ENCODE measurements around the gene CRP.

CRP gene

DNA sequence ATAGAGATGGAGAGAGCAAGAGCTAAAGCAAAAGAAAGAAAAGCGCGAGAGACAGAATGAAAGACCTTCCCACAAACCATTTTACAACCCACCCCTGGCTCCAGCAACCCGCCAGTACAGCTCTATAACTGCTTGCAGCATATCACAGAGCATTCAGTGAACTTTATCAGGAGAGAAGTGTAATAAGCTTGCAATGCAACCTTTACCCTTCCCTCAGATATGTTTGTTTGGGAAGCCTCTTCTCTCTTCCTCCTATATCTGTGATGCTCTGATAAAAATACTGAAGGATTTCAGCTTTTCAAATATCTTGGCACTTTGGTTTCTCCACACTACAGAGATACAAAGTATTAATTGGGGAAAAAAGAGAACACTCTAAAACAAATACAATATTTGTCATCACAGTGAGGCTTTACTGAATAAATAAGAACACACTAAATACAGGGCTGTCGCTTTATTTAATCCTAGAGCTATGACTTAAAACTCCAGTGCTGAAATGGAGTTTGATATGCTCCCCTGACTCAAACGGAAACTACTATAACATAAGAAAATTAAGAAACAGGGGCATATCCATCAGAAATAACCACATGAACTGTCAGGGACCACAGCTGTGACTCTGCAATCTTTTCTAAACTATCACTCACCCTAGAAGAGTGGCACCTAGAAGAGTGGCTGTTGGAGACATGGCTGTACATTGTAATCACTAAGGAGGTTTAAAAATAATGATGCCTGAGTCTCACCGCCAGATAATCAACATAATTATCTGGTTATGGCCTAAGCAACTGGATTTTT lies 6.7 kb downstream of the CRP start:
- no peak overlapping the region for H3K4me3 ChIP-seq
- no peak overlapping the region for H3K27ac ChIP-seq
- no peaks in the 10 kb centered on the region for H3K36me3 ChIP-seq
- no peaks in the 10 kb centered on the region for H3K9me3 ChIP-seq
- DNase-seq: no peak
- no peaks in the 10 kb centered on the region for H3K27me3 ChIP-seq
- intact Hi-C loops (cut with DNase I; ENCODE audit: low total_unique reads): no loop called here
- H3K4me1 ChIP-seq: no peaks in the 10 kb centered on the region
- TF ChIP-seq, protein P1, sequence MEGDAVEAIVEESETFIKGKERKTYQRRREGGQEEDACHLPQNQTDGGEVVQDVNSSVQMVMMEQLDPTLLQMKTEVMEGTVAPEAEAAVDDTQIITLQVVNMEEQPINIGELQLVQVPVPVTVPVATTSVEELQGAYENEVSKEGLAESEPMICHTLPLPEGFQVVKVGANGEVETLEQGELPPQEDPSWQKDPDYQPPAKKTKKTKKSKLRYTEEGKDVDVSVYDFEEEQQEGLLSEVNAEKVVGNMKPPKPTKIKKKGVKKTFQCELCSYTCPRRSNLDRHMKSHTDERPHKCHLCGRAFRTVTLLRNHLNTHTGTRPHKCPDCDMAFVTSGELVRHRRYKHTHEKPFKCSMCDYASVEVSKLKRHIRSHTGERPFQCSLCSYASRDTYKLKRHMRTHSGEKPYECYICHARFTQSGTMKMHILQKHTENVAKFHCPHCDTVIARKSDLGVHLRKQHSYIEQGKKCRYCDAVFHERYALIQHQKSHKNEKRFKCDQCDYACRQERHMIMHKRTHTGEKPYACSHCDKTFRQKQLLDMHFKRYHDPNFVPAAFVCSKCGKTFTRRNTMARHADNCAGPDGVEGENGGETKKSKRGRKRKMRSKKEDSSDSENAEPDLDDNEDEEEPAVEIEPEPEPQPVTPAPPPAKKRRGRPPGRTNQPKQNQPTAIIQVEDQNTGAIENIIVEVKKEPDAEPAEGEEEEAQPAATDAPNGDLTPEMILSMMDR (IDR thresholded peaks at IDR 0.05): no peak

DNA sequence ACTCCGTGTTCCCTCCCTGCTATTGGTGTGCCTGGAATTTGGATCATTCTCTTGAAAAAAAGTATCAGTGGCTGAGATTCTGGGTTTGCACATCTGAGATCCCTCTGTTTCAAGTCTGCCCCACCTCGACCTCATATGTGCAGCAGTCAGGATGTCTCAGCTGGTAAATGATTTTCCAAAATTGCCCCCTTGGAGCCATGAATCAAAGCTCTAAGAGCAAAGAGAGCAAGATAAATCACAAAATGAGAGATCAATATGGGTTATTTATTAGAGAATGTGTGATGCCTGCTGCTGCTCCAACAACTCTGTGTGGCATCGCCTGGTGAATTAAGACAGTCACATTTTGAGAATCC lies 8.5 kb downstream of the CRP start:
- H3K27me3 ChIP-seq: no peaks in the 10 kb centered on the region
- no peaks in the 10 kb centered on the region for H3K9me3 ChIP-seq
- H3K4me1 ChIP-seq: no peaks in the 10 kb centered on the region
- no peak overlapping the region for H3K4me3 ChIP-seq
- intact Hi-C loops (cut with DNase I; ENCODE audit: low total_unique reads): no loop called here
- H3K27ac ChIP-seq: no peak overlapping the region
- no peaks in the 10 kb centered on the region for H3K36me3 ChIP-seq
- DNase-seq: no peak
- TF ChIP-seq, protein P1 (IDR thresholded peaks at IDR 0.05): no peak

DNA sequence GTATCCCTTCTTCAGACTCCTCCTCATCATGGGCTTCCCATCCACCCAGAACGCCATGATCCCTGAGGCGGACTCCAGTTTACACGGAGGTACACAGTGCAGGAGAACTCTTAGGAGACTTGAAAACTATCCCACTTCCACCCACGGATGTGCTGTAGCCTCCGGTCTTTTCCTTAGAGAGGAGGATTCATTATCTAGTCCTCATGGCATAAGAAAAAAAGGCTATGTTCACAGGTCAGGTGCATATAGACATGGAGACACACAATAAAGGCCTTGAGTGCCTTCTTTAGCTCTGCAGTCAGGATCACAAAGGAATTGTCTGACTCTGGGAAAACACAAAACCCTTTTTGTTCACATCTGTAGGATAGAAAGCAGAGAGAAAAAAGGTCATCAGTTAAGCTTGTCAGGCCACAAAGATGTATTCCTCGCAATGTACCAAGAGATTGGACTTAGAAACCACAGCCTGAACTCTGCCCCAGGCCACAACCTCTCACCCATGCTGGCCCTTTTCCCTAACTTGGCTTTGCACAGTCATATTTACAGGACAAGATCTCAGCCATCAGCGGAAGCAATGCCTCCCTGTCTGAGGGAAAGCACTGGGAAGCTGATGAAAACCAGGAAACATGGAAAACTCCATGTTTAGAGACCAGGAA lies 9.0 kb downstream of the CRP start:
- H3K36me3 ChIP-seq: no peaks in the 10 kb centered on the region
- TF ChIP-seq, protein P1 (IDR thresholded peaks at IDR 0.05): no peak
- H3K9me3 ChIP-seq: no peaks in the 10 kb centered on the region
- H3K27ac ChIP-seq: no peak overlapping the region
- H3K4me1 ChIP-seq: no peaks in the 10 kb centered on the region
- H3K27me3 ChIP-seq: no peaks in the 10 kb centered on the region
- intact Hi-C loops (cut with DNase I; ENCODE audit: low total_unique reads): no loop called here
- no peak for DNase-seq
- H3K4me3 ChIP-seq: no peak overlapping the region

DNA sequence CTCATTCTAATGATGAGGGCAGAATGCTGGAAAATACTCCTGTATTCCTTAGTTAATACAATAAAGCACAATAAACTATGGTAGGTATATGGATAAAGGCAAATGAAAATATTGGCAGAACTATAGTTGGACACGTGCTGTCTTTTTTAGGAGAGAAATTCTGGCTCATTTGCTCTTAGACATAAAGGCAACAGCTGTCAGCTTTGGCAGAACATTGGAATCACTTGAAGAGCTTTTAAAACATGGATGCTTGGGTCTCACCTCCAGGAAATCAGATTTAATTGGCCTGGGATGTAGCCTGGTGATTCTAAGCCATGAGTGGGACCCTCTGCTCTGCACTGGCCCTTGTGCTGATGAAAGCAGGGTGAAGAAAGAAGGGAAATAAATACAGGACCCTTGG lies 9.9 kb downstream of the CRP start:
- TF ChIP-seq, protein P1 (IDR thresholded peaks at IDR 0.05): no peak
- H3K27me3 ChIP-seq: no peaks in the 10 kb centered on the region
- no peak overlapping the region for H3K4me3 ChIP-seq
- no peaks in the 10 kb centered on the region for H3K36me3 ChIP-seq
- H3K27ac ChIP-seq: no peak overlapping the region
- DNase-seq: no peak
- H3K4me1 ChIP-seq: no peaks in the 10 kb centered on the region
- intact Hi-C loops (cut with DNase I; ENCODE audit: low total_unique reads): no loop called here
- H3K9me3 ChIP-seq: no peaks in the 10 kb centered on the region

DNA sequence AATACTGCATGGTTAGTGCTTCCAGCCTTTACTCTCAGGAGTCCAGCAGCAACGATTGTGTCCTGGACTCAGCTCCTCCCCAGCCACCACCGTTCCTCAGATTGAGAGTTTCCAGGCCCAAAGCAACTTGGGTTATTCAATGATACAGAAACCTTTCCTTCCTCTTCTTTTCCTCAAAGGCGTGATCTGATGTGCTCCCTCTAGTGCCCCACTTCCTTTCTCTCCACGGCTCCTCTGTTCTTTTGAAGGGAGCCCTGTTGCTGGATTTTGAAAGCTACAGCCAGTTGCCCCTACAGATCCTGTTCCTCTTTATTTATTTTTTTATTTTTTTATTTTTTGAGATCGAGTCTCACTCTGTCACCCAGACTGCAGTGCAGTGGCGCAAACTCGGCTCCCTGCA lies 14.1 kb downstream of the CRP start:
- no peaks in the 10 kb centered on the region for H3K36me3 ChIP-seq
- TF ChIP-seq, protein P1 (IDR thresholded peaks at IDR 0.05): no peak
- H3K4me1 ChIP-seq: no peaks in the 10 kb centered on the region
- no peak overlapping the region for H3K27ac ChIP-seq
- intact Hi-C loops (cut with DNase I; ENCODE audit: low total_unique reads): no loop called here
- H3K9me3 ChIP-seq: no peaks in the 10 kb centered on the region
- H3K27me3 ChIP-seq: no peaks in the 10 kb centered on the region
- DNase-seq: no peak
- no peak overlapping the region for H3K4me3 ChIP-seq
